Skin of body (tissue), 2 donors: ENCODE results near the gene KDM6B. TPM values are rescaled to one million over a fixed set of nuclear protein-coding genes. Genes with fewer than 3 reads are reported as not detected.
"Not testable (repeated sequence)": the region's sequence is repeated elsewhere in the genome, so short reads cannot be mapped to it uniquely, and the experiment has no call there.

Experiments
- DNase-seq: peaks from one replicate; lab custom pipeline; 2025; lab: John Stamatoyannopoulos, UW
- total RNA-seq: library from RNA; depleted of rRNA; stranded (reverse); fragments of >200 nt; gene quantifications from one replicate; pipeline ENCODE4 v1.2.3, GENCODE V29; 2014

KDM6B gene, protein sequence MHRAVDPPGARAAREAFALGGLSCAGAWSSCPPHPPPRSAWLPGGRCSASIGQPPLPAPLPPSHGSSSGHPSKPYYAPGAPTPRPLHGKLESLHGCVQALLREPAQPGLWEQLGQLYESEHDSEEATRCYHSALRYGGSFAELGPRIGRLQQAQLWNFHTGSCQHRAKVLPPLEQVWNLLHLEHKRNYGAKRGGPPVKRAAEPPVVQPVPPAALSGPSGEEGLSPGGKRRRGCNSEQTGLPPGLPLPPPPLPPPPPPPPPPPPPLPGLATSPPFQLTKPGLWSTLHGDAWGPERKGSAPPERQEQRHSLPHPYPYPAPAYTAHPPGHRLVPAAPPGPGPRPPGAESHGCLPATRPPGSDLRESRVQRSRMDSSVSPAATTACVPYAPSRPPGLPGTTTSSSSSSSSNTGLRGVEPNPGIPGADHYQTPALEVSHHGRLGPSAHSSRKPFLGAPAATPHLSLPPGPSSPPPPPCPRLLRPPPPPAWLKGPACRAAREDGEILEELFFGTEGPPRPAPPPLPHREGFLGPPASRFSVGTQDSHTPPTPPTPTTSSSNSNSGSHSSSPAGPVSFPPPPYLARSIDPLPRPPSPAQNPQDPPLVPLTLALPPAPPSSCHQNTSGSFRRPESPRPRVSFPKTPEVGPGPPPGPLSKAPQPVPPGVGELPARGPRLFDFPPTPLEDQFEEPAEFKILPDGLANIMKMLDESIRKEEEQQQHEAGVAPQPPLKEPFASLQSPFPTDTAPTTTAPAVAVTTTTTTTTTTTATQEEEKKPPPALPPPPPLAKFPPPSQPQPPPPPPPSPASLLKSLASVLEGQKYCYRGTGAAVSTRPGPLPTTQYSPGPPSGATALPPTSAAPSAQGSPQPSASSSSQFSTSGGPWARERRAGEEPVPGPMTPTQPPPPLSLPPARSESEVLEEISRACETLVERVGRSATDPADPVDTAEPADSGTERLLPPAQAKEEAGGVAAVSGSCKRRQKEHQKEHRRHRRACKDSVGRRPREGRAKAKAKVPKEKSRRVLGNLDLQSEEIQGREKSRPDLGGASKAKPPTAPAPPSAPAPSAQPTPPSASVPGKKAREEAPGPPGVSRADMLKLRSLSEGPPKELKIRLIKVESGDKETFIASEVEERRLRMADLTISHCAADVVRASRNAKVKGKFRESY (N-terminal part only)
- 30.6 TPM for total RNA-seq

DNA sequence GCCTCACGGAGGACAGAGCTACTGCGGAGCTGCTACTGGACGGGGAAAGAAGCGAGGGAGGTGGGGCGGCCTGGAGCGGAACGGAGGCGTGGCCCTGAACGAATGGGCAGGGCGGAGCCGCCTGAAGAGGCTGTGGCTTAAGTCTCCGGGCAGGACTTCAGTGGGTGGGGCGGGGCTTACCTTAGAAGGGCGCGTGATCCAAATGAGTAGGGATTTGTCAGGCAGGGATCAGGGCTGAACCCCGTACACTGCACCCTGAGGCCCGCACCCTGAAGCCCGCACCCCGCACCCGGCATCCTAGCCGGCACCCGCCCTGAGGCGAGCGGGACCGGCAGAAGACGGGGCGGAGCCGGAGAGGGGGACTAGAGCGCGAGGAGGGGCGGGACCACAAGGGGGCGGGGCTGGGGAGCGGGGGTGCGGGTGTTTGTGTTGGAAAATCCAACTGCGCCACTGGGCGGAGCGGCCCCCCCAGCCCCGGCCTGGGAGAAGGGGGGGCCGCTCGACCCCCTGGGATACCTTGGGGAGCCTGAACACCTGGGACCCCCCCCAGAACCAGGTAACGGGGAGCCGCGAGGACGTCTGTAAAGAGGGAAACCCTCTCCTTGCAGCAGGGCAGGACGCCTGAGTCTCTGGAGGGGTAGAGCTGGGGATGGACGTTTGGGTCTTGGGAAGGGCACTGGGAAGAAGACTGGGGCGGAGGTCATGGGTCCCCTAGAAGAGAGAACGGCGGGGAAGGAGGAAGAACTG lies at the start of gene KDM6B:
KDM6B (plus strand) TSS at position 423 of the 747 bp plus-strand sequence. CDS start 11,338 bp downstream, outside the sequence.
- DNase-seq, result peak; percentile 81

GRCh38 chr17:7786866-7787265 lies 47.2 kb upstream of the KDM6B start:
- no peak for DNase-seq

GRCh38 chr17:7789131-7789530 lies 44.9 kb upstream of the KDM6B start:
- DNase-seq, result no peak

- DNase-seq, result no peak
Observed at GRCh38 chr17:7790150-7790549, 43.9 kb upstream of the KDM6B start.

GRCh38 chr17:7792611-7793010 lies 41.4 kb upstream of the KDM6B start:
- DNase-seq, result no peak

DNA sequence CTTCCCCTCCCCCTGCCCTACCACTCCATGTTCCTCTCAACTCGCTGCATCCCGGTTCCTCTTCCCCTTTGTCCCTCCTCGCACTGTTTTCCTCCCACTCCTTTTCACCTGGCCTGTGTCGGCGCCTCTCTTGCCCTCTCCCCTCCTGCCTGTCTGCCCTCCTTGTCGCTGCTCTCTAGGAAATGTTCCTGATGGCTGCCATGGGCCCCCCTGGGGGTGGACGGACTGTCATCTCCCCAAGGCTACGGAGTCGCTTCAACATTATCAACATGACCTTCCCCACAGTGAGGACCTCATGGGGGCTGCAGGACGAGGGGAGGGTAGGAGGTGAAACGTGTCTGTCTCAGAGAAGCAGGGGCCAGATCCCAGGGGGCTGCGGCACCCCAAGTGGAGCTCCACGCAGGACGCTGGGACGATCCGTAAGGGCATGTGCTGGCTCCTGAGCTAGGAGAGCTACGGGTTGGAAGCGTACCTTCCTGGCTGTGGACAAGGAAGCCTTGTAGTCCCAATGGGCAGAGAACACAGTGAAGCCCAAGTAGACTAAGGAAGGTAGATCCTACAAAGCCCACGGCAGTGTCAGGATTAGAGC lies 39.8 kb upstream of the KDM6B start:
- DNase-seq, result no peak

DNA sequence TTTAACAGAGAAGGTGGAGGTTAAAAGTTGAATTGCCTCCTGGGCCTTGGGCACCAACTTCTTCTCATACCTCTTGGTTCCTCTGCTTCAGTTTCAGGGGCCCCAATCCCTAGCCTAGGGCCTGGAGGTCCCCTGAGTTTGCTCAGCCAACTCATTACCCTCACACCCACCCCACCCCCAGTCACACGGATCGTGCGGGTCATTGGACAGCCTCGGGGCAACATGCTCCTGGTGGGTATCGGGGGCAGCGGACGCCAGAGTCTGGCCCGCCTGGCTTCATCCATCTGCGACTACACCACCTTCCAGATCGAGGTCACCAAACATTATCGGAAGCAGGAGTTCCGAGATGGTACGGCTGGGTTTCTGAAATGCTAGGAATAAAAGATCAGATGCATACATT lies 36.0 kb upstream of the KDM6B start:
- DNase-seq, result no peak

DNA sequence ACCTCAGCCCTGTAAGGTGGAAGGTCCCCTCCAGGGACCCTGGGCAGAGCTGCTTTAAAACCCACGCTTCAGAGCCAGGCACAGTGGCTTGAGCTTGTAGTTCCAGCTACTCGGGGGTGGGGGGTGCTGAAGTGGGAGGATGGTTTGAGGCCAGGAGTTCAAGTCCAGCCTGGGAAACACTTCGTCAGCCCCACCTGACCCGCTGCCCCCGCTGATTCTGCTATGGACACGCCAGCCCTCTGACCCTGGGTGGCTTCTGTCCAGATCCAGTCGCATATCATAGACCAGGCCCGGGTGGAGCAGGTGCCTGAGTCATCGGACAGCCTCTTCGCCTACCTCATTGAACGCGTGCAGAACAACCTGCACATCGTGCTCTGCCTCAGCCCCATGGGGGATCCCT lies 35.2 kb upstream of the KDM6B start:
- no peak for DNase-seq

DNA sequence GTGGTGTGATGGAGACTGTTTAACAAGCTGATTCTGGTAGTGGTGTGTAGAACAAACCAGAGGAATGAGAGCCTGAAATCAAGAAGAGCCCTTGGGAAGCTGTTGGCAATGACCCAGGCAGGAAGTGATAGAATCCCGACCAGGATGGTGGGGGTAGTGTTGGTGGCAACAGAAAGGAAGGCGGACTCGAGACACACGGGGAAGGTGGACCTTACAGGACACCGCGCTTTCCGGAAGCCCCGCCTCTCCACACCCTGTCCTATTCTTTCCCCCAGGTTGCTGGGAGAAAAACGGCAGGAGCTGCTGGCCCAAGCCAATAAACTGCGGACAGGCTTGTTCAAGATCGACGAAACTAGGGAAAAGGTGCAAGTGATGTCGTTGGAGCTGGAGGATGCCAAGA lies 30.0 kb upstream of the KDM6B start:
- DNase-seq, result no peak

- no peak for DNase-seq
Observed at GRCh38 chr17:7806587-7806986, 27.4 kb upstream of the KDM6B start.

GRCh38 chr17:7807206-7807605 lies 26.8 kb upstream of the KDM6B start:
- DNase-seq, result no peak

GRCh38 chr17:7809086-7809790 lies 24.8 kb upstream of the KDM6B start:
- no peak for DNase-seq

- not testable (repeated sequence) for DNase-seq
Observed at GRCh38 chr17:7809791-7810343, 24.1 kb upstream of the KDM6B start.

- no peak for DNase-seq
Observed at GRCh38 chr17:7811251-7811650, 22.8 kb upstream of the KDM6B start.

- no peak for DNase-seq
Observed at GRCh38 chr17:7814969-7815368, 19.0 kb upstream of the KDM6B start.

GRCh38 chr17:7816926-7817642 lies 16.9 kb upstream of the KDM6B start:
- DNase-seq, result no peak

- DNase-seq, result no peak
Observed at GRCh38 chr17:7817643-7817964, 16.4 kb upstream of the KDM6B start.

GRCh38 chr17:7818026-7818425 lies 16.0 kb upstream of the KDM6B start:
- DNase-seq, result no peak
